Mesendoderm (in vitro differentiated cells): Measurements from ENCODE around the gene C19orf38.

Experiments used
- DNase-seq: peaks from one replicate; pipeline ENCODE4 v3.0.0; 2013
- H2AK5ac ChIP-seq: 2 replicates; pipeline ENCODE4 v1.6.1; 2013; ENCODE audit warnings: low read length, inconsistent platforms
- H2BK120ac ChIP-seq: 2 replicates; pipeline ENCODE4 v1.6.1; 2013; ENCODE audit warnings: low read depth, mild to moderate bottlenecking, low read length, moderate library complexity, mixed read lengths
- H2BK15ac ChIP-seq: replicated peaks from 2 replicates; pipeline ENCODE4 v1.6.1; 2013; ENCODE audit warnings: low read depth, mild to moderate bottlenecking, moderate library complexity
- H2BK5ac ChIP-seq: 2 replicates; pipeline ENCODE4 v1.6.1; 2013; ENCODE audit warnings: low read length, inconsistent platforms
- H3K18ac ChIP-seq: 2 replicates; pipeline ENCODE4 v1.6.1; 2013; ENCODE audit warnings: mild to moderate bottlenecking, low read length, mixed read lengths
- H3K23ac ChIP-seq: one replicate; pipeline ENCODE4 v1.6.1; 2013; ENCODE audit warnings: low read length
- H3K27ac ChIP-seq: 2 replicates; pipeline ENCODE4 v1.5.1; 2013; ENCODE audit warnings: low read depth, mild to moderate bottlenecking, inconsistent platforms, low read length, moderate library complexity
- H3K27me3 ChIP-seq: 2 replicates; pipeline ENCODE4 v1.6.1; 2013; ENCODE audit warnings: low read length, control low read depth, mild to moderate bottlenecking, inconsistent platforms; ENCODE audit not compliant: insufficient read depth, poor library complexity
- H3K36me3 ChIP-seq: 2 replicates; pipeline ENCODE4 v1.6.1; 2013; ENCODE audit warnings: low read length, inconsistent platforms; ENCODE audit not compliant: control insufficient read depth, insufficient read depth
- H3K4ac ChIP-seq: one replicate; pipeline ENCODE4 v1.6.1; 2013; ENCODE audit warnings: low read depth, mild to moderate bottlenecking, low read length, moderate library complexity
- H3K4me1 ChIP-seq: 2 replicates; pipeline ENCODE4 v1.6.1; 2013; ENCODE audit warnings: low read depth, low read length, inconsistent platforms; ENCODE audit not compliant: control insufficient read depth
- H3K4me2 ChIP-seq: 2 replicates; pipeline ENCODE4 v1.6.1; 2013; ENCODE audit warnings: low read length
- H3K4me3 ChIP-seq: 2 replicates; pipeline ENCODE4 v1.5.1; 2013; ENCODE audit warnings: mild to moderate bottlenecking, low read length
- H3K56ac ChIP-seq: one replicate; pipeline ENCODE4 v1.6.1; 2013; ENCODE audit warnings: low read length
- H3K79me1 ChIP-seq: 2 replicates; pipeline ENCODE4 v1.6.1; 2013; ENCODE audit warnings: low read length, inconsistent platforms
- H3K79me2 ChIP-seq: 2 replicates; pipeline ENCODE4 v1.6.1; 2013; ENCODE audit warnings: mild to moderate bottlenecking, low read length; ENCODE audit not compliant: control insufficient read depth, insufficient read depth
- H3K9ac ChIP-seq: 2 replicates; pipeline ENCODE4 v1.6.1; 2013; ENCODE audit warnings: low read length, inconsistent platforms
- H4K5ac ChIP-seq: one replicate; pipeline ENCODE4 v1.6.1; 2013; ENCODE audit warnings: low read length
- H4K8ac ChIP-seq: one replicate; pipeline ENCODE4 v1.6.1; 2013; ENCODE audit warnings: low read depth, mild to moderate bottlenecking, control low read depth, low read length, moderate library complexity
- WGBS: extraction: QIAGEN DNeasy Blood & Tissue Kit; methylation state at CpG from one replicate; pipeline ENCODE4 v1.1.7; 2013; ENCODE audit warnings: low lambda C conversion rate, missing lambda C conversion rate; ENCODE audit not compliant: insufficient coverage; ENCODE audit errors: extremely low coverage; 5-methylcytosine and 5-hydroxymethylcytosine counted together

Gene C19orf38

DNA sequence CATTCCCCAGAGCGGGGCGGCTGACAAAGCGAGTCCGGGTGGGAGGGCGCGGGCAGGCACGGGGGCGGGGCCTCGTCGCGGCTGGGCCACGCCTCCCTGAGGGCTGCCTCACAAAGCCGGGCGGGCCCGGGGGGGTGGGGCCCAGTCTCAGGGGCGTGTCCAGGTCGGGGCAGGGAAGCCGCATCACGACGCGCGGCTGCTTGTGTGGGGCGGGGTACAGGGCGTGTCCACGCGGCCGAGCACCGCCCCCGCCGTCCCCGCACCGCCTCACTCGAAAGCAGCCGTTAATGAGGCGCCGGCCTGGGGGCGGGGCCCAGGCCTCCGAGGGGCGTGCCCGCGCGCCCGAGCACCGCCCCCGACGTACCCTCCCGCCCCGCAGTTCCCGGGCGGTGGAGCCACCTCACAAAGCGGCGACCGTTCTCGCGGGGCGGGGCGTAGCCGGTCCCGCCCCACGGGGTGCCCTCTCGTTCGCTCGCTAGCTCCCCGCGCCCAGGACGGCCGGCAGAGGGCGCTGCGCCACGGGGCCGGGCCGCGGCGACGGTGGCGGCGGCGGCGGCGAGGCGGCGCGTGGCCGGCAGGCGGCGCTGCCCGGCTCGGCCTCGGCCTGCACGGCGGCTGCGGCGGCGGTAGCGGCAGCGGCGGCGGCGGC, 22.9 kb downstream of the C19orf38 start, which contains the start of gene CARM1:
Gene CARM1, plus strand, starts transcription at position 599 of the 649 bp plus-strand sequence. CDS start 150 bp downstream, outside the sequence.
- H3K56ac ChIP-seq, result peak within 1 kb of the TSS; percentile 96
- H3K18ac ChIP-seq, result peak within 1 kb of the TSS; percentile 95
- WGBS, result no CpG with 5 or more reads among the region's 99 CpGs
- no peak within 1 kb of the TSS for H2AK5ac ChIP-seq
- peak within 1 kb of the TSS; percentile 89 for H3K4me2 ChIP-seq
- H4K8ac ChIP-seq, result peak within 1 kb of the TSS; percentile 87
- peak; percentile 98 for DNase-seq
- no peaks in the 10 kb centered on the region for H3K27me3 ChIP-seq
- peak within 1 kb of the TSS; percentile 85 for H3K4me3 ChIP-seq
- no peaks in the 10 kb centered on the region for H3K4me1 ChIP-seq
- H3K79me1 ChIP-seq, result peaks cover 2% of the 10 kb centered on the region
- H3K9ac ChIP-seq, result peak within 1 kb of the TSS; percentile 95
- peak within 1 kb of the TSS; percentile 89 for H3K23ac ChIP-seq
- H2BK5ac ChIP-seq, result peak within 1 kb of the TSS; percentile 45
- H2BK15ac ChIP-seq, result no peak within 1 kb of the TSS
- peak within 1 kb of the TSS; percentile 47 for H2BK120ac ChIP-seq
- H3K27ac ChIP-seq, result peak within 1 kb of the TSS; percentile 96
- peak within 1 kb of the TSS; percentile 97 for H3K4ac ChIP-seq
- H4K5ac ChIP-seq, result no peak within 1 kb of the TSS
- H3K36me3 ChIP-seq, result no peaks in the 10 kb centered on the region
- peaks cover 28% of the 10 kb centered on the region for H3K79me2 ChIP-seq

DNA sequence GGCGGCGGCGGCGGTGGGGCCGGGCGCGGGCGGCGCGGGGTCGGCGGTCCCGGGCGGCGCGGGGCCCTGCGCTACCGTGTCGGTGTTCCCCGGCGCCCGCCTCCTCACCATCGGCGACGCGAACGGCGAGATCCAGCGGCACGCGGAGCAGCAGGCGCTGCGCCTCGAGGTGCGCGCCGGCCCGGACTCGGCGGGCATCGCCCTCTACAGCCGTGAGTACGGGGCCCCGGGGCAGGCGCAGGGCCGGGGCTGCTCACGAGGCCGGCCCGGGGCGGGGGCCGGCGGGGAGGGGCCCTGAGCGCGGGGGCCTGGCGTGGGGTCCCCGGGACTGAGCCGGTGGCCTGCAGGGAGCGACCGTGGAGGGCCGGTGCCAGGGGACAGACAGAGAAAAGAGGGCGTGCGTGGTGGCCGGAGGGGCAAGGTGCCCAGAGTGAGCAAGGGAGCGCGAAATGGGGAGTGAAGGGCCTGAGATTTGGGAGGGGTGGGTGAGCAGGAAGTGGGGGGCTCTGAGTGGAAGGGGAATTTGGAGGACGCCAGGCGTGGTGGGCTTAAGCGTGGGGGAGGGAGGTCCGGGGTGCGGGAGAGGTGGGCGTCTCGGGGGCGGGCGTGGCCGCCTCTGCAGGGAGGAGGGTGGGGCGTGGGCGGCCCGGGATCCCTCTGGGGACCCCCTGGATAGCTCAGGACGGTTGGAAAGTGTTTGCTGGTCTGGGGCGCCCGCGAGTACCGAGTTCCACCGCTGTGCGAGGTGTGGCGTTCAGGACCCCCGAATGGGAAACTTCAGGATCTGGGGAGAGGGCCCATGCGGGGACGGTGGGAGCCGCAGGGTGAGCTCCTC, 23.7 kb downstream of the C19orf38 start:
- peak overlapping the region; percentile 45 for H2BK5ac ChIP-seq
- WGBS, result no CpG with 5 or more reads among the region's 90 CpGs
- H4K5ac ChIP-seq, result no peak overlapping the region
- peak overlapping the region; percentile 97 for H3K4ac ChIP-seq
- no peak overlapping the region for H2AK5ac ChIP-seq
- peak overlapping the region; percentile 89 for H3K4me2 ChIP-seq
- peaks cover 36% of the 10 kb centered on the region for H3K79me2 ChIP-seq
- H3K23ac ChIP-seq, result peak overlapping the region; percentile 89
- no peaks in the 10 kb centered on the region for H3K36me3 ChIP-seq
- peak overlapping the region; percentile 47 for H2BK120ac ChIP-seq
- peak overlapping the region; percentile 85 for H3K4me3 ChIP-seq
- peak overlapping the region; percentile 84 for H3K27ac ChIP-seq
- DNase-seq, result no peak
- no peaks in the 10 kb centered on the region for H3K27me3 ChIP-seq
- no peak overlapping the region for H2BK15ac ChIP-seq
- H3K4me1 ChIP-seq, result no peaks in the 10 kb centered on the region
- H3K79me1 ChIP-seq, result peaks cover 8% of the 10 kb centered on the region
- peak overlapping the region; percentile 96 for H3K56ac ChIP-seq
- peak overlapping the region; percentile 95 for H3K18ac ChIP-seq
- peak overlapping the region; percentile 87 for H4K8ac ChIP-seq
- H3K9ac ChIP-seq, result peak overlapping the region; percentile 95

DNA sequence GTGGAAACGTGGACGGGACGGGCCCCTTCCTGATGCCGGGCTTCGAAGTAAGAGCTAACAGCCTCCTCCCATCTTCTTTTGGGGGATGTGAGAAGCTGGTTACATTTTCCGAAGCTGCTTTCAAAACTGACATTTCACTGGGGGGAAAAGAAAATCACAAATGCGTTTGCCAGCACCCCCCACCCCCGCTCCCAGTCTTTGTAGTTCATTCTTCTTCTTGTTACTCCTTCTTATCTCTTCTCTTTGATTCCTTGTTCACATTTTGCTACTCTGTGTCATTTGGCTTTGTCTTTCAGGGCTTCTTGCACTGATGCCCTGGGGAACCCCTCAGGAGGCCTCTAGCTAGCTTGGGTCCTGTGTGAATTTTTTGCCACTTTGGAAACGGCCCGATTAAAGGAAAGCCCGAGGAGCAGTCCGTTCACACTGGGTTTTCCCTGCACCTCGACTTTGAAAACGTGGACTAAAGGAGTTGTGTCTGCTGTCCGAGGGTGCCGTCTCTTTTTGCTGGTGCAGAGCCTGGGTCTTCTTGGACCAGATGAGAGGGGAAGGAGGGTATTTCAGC, 24.4 kb downstream of the C19orf38 start:
- no peak overlapping the region for H2BK120ac ChIP-seq
- H2AK5ac ChIP-seq, result no peak overlapping the region
- H4K8ac ChIP-seq, result no peak overlapping the region
- no peaks in the 10 kb centered on the region for H3K4me1 ChIP-seq
- no CpG with 5 or more reads among the region's 16 CpGs for WGBS
- peak overlapping the region; percentile 85 for H3K4me3 ChIP-seq
- no peaks in the 10 kb centered on the region for H3K27me3 ChIP-seq
- H3K4me2 ChIP-seq, result peak overlapping the region; percentile 89
- H2BK5ac ChIP-seq, result no peak overlapping the region
- peaks cover 11% of the 10 kb centered on the region for H3K79me1 ChIP-seq
- H3K79me2 ChIP-seq, result peaks cover 40% of the 10 kb centered on the region
- no peaks in the 10 kb centered on the region for H3K36me3 ChIP-seq
- peak overlapping the region; percentile 95 for H3K9ac ChIP-seq
- H4K5ac ChIP-seq, result no peak overlapping the region
- H3K56ac ChIP-seq, result peak overlapping the region; percentile 96
- no peak overlapping the region for H2BK15ac ChIP-seq
- peak overlapping the region; percentile 89 for H3K23ac ChIP-seq
- no peak for DNase-seq
- peak overlapping the region; percentile 97 for H3K4ac ChIP-seq
- H3K27ac ChIP-seq, result no peak overlapping the region
- H3K18ac ChIP-seq, result peak overlapping the region; percentile 95

DNA sequence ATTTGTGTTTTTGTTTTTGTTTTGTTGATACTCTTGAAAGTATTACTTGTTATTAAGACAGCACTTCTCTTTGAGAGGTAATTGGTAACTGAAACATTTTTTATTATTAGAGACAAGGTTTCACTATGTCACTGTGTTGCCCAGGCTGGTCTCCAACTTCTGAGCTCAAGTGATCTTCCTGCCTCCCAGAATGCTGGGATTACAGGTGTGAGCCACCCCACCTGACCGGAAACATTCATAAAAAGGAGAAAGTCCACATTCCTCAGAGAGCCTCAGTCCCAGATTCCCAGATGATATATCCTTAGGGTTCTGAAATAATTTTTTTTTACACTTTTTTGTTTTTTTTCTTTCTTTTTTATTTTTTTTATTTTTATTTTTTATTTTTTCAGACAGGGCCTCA, 25.8 kb downstream of the C19orf38 start:
- peaks cover 47% of the 10 kb centered on the region for H3K79me2 ChIP-seq
- no peaks in the 10 kb centered on the region for H3K27me3 ChIP-seq
- no peak overlapping the region for H2BK15ac ChIP-seq
- H4K8ac ChIP-seq, result no peak overlapping the region
- H3K56ac ChIP-seq, result no peak overlapping the region
- no CpG with 5 or more reads among the region's 1 CpG for WGBS
- no peak overlapping the region for H3K4me3 ChIP-seq
- H3K4me1 ChIP-seq, result no peaks in the 10 kb centered on the region
- H3K9ac ChIP-seq, result no peak overlapping the region
- no peaks in the 10 kb centered on the region for H3K36me3 ChIP-seq
- no peak overlapping the region for H2BK120ac ChIP-seq
- H2AK5ac ChIP-seq, result no peak overlapping the region
- peaks cover 14% of the 10 kb centered on the region for H3K79me1 ChIP-seq
- H3K27ac ChIP-seq, result no peak overlapping the region
- no peak overlapping the region for H4K5ac ChIP-seq
- no peak for DNase-seq
- no peak overlapping the region for H3K23ac ChIP-seq
- no peak overlapping the region for H3K18ac ChIP-seq
- no peak overlapping the region for H3K4me2 ChIP-seq
- no peak overlapping the region for H2BK5ac ChIP-seq
- no peak overlapping the region for H3K4ac ChIP-seq

DNA sequence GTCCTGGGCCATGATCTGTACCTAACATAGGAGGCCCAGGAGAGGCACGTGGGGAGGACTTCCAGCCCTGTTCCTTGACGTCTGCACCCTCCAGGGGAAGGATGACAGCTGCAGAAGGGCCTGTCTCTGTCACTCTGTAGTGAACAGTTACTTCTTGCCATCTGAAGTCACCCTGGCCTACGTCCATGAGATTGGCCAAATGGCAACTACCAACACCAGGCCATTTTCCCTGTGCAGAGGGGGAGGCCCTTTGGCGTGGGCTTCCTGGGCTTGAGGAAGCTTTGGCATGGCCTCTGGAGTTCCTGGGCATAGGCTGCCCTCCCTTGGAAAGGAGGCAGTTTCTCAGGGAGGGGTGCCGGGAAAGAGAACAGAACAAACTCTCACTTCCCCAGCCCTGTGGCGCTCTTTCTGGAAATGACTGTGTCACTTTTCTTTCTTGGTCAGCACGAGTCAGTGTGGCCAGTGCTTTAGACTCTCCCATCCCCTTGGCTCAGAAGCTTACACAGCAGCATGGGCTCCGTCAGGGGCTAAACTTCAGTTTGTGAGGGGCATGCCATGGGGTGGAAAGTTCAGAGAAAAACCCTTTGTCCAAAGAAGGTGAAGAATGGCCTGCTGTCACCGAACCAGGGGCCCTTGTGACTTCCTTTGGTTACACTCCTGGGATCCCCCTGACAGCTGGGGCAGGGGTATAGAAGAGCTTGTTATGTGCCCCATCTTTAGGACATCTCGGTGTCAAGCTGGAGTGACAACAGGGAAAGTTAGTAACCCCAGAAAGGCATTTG, 28.4 kb downstream of the C19orf38 start:
- no CpG with 5 or more reads among the region's 10 CpGs for WGBS
- Histone ChIP-seq H2BK120ac (no peak overlapping the region), H3K27me3 (no peaks in the 10 kb centered on the region), H3K23ac (peak overlapping the region; percentile 80), H3K36me3 (no peaks in the 10 kb centered on the region), H3K27ac (no peak overlapping the region), H3K4me1 (peaks cover 9% of the 10 kb centered on the region), H3K9ac (no peak overlapping the region), H2BK15ac (no peak overlapping the region), H3K4ac (no peak overlapping the region), H3K79me1 (peaks cover 28% of the 10 kb centered on the region), H3K56ac (no peak overlapping the region), H3K4me3 (no peak overlapping the region), H3K4me2 (no peak overlapping the region), H2AK5ac (no peak overlapping the region), H4K5ac (no peak overlapping the region), H3K18ac (no peak overlapping the region), H4K8ac (no peak overlapping the region), H2BK5ac (no peak overlapping the region), H3K79me2 (peaks cover 67% of the 10 kb centered on the region)
- no peak for DNase-seq
